Effector memory CD4-positive, alpha-beta T cell (primary cell): Measurements from ENCODE around the gene SLX9.

Source experiments
- DNase-seq, 3 donors: peaks; one replicate each; pipeline ENCODE4 v3.0.0-alpha.2; 2020
- H3K27ac ChIP-seq: 2 replicates; pipeline ENCODE4 v1.7.0; 2013; ENCODE audit warnings: mild to moderate bottlenecking, low read length, moderate library complexity; ENCODE audit not compliant: insufficient read depth, poor library complexity, severe bottlenecking
- H3K27me3 ChIP-seq: replicated peaks from 2 replicates; pipeline ENCODE4 v1.7.0; 2013; ENCODE audit warnings: mild to moderate bottlenecking, low read length; ENCODE audit not compliant: insufficient read depth, control insufficient read depth, poor library complexity, severe bottlenecking
- H3K36me3 ChIP-seq: 2 replicates; pipeline ENCODE4 v1.7.0; 2013; ENCODE audit warnings: mild to moderate bottlenecking, low read length, moderate library complexity; ENCODE audit not compliant: control insufficient read depth, insufficient read depth
- H3K4me1 ChIP-seq: 2 replicates; pipeline ENCODE4 v1.7.0; 2013; ENCODE audit warnings: low read length, mild to moderate bottlenecking; ENCODE audit not compliant: control insufficient read depth, insufficient read depth, poor library complexity, severe bottlenecking
- H3K4me3 ChIP-seq: 2 replicates; pipeline ENCODE4 v1.7.0; 2013; ENCODE audit warnings: low read length, low read depth, mild to moderate bottlenecking; ENCODE audit not compliant: insufficient read depth, poor library complexity, severe bottlenecking
- H3K9me3 ChIP-seq: 2 replicates; pipeline ENCODE4 v1.7.0; 2013; ENCODE audit warnings: mild to moderate bottlenecking, low read length, moderate library complexity; ENCODE audit not compliant: control insufficient read depth

The SLX9 gene

DNA sequence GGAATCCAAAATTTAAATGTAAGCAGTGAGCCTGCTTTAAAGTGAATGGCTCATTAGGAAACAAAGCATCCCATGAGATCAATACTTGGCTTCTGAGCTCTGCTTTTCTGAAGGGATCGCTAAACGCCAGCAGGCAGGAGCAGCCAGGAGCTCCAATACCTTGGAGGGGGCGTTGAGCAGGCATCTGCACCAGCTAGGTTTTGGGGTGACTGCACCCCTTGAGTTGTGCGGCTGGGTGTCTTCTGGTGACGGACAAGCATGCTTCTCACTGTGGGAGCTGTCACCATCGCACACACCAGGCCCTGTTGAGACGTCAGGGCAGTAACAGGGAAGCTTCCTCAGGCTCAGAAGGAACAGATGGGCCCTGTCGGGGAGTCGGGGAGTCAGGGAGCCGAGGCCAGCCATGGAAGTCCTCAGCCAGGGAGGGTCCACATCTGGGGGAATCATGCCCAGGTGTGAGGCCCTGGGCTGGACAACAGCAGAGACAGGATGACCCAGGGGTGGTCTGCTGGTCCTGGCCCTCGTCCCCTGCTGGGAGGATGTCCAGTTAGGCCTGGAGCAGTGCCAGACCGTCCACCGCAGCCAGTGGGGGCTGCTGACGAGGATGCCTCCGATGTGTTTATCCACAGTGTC, 76.7 kb downstream of the SLX9 start:
- H3K27me3 ChIP-seq: peaks cover 21% of the 10 kb centered on the region

DNA sequence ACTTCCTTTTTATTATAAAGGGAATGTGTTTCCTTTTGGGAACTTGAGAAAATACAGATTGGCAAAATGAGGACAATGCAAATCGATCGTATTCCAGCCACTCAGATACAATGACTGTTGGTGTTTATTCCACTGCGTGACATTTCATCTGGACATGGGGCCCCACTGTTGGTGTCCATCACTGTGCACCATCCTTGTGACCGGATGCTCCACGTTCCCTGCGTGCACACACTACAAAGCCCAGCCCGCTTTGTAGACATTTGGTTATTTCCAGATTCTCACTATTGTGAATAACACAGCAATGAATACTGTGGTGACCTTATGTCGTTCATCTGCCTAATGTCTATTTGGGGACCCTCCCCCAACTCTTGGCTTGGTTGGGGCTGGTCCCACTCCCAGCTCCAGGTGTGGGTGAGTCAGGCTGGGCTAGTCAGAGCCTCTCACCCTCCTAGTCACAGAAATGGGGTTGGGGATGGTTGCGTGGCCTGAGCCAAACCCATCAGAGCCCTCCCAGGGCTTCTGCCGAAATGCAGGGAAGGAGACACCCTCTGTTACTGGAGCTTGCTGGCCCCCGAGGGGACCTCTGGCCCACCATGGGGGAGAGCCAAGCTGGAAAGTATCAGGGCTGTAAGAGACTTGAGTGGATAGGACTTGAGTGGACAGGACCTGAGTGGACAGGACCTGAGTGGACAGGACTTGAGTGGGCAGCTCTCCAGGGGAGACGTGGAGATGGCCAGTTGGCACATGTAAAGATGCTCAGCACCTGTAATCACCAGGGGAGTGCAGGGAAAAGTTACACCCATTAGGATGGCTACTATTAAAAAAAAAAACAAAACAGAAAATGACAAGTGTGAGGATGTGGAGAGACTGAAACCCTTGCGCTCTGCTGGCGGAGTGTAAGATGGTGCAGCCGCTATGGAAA, 77.5 kb downstream of the SLX9 start:
- Histone ChIP-seq H3K27ac (no peak overlapping the region), H3K9me3 (no peaks in the 10 kb centered on the region), H3K36me3 (no peaks in the 10 kb centered on the region), H3K27me3 (peaks cover 21% of the 10 kb centered on the region), H3K4me1 (peaks cover 6% of the 10 kb centered on the region), H3K4me3 (no peak overlapping the region)
- no peak for DNase-seq

More for the DNA sequence above, 76.7 kb downstream of the SLX9 start:
- peaks cover 6% of the 10 kb centered on the region for H3K4me1 ChIP-seq
- no peaks in the 10 kb centered on the region for H3K9me3 ChIP-seq
- H3K4me3 ChIP-seq: no peak overlapping the region
- no peak for DNase-seq
- H3K36me3 ChIP-seq: no peaks in the 10 kb centered on the region
- no peak overlapping the region for H3K27ac ChIP-seq

DNA sequence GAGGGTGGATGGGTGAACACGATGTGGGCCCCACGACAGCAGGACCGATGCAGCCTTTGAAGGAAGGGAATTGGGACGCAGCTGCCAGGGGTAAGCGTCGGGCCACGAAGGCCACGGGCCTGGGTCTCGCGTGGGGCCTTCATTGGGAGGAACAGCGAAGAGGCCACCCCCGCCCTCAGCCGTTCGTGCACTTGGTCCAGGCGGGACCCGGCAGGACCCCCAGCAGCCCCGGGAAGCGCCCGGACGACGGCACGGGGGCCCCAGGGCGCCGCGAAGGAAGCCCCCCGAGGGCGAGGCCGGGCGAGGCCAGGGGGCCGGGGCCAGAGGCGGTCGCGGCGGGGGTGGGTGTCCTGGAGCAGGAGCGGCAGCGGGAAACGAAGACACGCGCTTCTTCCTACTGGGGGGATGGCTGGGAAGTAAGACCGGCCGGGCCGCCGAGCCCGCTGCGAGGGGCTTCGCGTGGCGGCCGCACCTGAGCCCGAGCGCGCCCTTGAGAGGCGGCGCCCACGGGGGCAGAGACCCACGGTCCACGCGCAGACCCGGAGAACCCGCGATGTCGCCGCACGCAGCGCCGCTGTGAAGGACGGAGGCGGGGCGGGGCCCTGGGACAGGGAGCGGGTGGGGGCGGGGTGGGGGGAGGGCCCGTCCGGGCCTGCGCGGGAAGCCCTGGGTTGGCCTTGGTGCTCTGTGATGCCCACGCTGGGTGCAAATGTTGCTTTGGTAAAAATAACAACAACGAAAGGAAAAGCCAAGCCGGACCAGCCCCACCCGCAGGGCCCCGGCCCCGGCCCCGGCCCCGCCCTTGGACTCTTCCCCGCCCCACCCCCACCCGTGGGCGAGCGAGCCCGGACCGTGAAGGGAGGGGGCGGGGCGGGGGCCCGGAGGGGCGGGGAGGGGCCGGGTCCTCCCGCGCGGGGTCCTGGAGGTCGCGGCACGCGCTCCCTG, 78.6 kb downstream of the SLX9 start:
- Histone ChIP-seq H3K4me3 (peak overlapping the region; percentile 32), H3K9me3 (no peaks in the 10 kb centered on the region), H3K4me1 (peaks cover 6% of the 10 kb centered on the region), H3K27ac (no peak overlapping the region), H3K27me3 (peaks cover 21% of the 10 kb centered on the region), H3K36me3 (no peaks in the 10 kb centered on the region)
- DNase-seq: no peak

DNA sequence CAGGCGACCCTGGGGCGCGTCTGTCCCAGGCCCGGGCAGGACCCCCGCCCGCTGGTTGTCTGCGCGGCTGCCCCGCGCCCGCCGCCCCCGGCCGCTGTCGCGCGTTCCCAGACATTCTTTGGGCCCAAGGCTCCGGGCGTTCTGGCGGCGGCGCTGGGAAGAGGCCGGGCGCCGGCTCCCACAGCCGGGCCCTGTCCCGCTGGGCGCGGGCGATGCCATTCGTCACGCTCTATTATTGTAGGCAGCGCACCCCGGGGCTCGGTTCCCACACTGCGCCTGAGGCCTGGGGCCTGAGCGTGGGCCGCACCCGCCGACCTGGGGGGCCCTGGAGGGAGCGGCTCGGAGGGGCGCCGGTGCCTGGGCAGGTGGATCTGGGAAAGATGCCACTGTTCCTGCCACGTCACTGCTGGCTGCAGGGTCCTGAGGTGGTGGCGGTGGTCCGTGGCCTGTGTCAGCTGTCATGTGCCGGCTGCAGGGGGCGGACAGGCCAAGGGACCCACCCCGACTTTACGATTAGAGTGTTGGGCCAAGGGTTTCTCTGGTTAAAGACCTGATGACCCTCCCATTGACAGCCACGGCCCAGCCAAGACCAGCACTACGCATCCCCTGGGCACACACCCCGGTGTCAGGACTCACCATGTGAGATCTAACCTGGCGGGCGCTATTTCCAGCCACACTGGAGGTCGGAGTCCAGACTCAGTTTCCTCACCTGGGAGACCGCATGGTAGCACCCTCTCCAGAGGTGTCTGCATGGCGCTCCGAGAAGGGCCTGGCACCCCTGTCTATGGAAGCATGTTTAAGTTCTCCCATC, 79.5 kb downstream of the SLX9 start:
- no peak overlapping the region for H3K27ac ChIP-seq
- no peaks in the 10 kb centered on the region for H3K9me3 ChIP-seq
- H3K27me3 ChIP-seq: peaks cover 19% of the 10 kb centered on the region
- no peaks in the 10 kb centered on the region for H3K36me3 ChIP-seq
- H3K4me3 ChIP-seq: no peak overlapping the region
- no peak for DNase-seq
- peaks cover 6% of the 10 kb centered on the region for H3K4me1 ChIP-seq

DNA sequence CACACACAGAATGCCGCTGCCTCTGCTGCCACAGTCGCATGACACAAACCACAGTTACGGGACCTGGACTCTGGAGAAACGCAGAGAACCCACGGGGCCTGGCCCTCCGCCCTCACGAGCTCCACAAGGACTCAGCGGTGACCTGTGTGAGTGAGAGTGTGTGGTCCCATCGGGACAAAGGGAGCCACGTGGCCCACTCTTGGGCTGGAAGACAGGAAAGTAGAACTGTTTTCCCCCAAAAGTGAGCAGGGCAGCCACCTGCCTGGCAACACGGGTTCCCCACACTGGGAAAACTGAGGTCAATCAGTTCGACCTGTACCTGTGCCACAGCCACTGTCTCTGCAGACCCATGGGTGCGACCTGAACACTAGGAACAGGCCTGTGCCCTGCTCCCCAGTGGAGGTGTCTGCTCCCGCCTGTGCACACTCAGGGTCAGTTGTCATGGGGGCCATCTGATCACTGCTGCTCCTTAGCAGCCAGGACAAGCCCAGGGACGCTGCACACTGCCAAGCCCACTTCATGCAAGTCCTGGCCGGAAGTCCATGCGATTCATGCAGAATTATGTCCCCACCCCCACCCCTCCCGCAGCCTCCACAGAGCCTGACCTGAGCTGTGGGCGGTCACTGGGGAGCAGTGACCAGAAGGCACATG, 80.2 kb downstream of the SLX9 start:
- Histone ChIP-seq H3K4me3 (no peak overlapping the region), H3K27ac (no peak overlapping the region), H3K27me3 (peaks cover 18% of the 10 kb centered on the region), H3K9me3 (no peaks in the 10 kb centered on the region), H3K4me1 (peaks cover 6% of the 10 kb centered on the region), H3K36me3 (no peaks in the 10 kb centered on the region)
- DNase-seq: no peak

DNA sequence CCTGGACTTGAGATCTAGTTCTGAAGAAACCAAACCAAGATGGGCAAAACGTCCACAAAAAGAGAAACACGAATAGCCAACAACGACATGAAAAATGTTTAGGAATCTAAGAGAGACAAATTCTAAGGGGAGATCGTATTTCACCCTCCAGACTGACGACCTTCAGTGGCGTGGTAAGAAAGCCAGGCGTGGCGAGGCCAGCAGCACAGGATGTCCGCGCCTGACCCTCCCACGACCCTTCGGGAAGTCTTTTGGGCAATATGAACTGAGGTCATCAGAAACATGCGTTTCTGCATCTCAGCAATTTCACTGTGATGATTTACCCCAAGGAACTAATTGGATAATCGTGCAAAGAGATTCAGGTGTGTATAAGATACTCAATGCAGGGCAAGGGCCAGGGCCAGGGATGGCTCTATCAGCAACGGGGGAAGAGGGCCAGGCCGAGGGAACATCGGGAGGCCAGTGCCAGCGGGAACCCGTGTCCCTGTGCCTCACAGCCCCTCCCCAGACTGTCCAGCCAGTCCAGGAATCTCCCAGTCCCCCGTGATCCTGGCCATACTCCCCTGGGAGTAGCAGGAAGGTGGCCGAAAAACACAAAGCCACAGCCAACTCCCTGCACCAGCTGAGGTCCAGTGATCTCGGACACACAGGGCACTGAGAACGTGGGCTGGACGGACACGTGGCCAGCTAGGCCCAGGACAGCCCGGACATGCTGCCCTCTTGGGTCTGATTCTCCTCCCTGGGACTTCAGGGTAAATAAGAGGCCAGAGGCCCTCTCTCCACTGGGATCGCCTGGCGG, 81.0 kb downstream of the SLX9 start:
- H3K4me1 ChIP-seq: peaks cover 6% of the 10 kb centered on the region
- peaks cover 18% of the 10 kb centered on the region for H3K27me3 ChIP-seq
- H3K36me3 ChIP-seq: no peaks in the 10 kb centered on the region
- H3K4me3 ChIP-seq: no peak overlapping the region
- no peak for DNase-seq
- H3K9me3 ChIP-seq: no peaks in the 10 kb centered on the region
- H3K27ac ChIP-seq: no peak overlapping the region

DNA sequence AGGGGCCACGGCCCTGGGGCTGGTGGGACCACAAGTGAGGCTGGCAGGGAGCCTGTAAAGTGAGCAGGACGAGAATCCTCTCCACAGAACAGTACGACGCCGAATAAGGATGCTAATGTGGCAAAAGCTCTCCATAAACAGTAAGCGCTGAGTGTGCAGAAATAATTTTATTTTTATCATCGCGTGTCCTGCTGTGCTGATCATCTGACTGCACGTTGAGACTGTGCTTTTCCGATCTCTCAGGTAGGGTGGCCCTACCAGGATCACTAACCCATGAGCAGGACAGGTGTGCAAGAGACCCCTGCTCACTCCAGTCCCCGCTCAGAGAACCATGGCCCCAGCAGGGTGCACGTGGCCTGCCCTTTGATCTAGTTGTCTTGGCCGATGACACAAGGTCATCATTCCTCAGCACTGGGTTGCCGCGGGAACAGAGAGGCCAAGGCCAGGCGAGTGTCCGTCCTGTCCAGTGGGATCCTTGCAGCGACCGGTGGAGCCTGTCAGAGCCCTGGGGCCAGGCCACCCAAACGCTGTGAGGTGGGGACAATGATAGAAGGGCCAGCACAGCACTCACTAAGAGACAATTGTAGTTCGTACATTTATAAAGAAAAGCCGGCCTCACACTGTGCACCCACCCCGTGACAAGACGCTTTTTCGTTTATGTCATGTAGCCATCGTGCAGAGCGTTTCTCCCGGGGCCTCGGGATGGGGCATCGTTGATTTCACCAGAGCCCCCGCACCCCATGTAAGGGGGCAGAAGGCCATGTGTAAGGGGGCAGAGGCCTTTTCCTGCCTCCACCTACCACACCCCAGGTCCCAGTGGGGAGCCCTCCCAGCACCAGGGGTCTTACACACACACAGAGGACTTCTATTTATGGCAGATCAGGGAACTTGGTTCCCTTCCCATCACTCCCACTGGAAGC, 81.9 kb downstream of the SLX9 start:
- Histone ChIP-seq H3K27ac (no peak overlapping the region), H3K9me3 (no peaks in the 10 kb centered on the region), H3K4me1 (peaks cover 6% of the 10 kb centered on the region), H3K36me3 (no peaks in the 10 kb centered on the region), H3K27me3 (peaks cover 18% of the 10 kb centered on the region), H3K4me3 (no peak overlapping the region)
- no peak for DNase-seq

DNA sequence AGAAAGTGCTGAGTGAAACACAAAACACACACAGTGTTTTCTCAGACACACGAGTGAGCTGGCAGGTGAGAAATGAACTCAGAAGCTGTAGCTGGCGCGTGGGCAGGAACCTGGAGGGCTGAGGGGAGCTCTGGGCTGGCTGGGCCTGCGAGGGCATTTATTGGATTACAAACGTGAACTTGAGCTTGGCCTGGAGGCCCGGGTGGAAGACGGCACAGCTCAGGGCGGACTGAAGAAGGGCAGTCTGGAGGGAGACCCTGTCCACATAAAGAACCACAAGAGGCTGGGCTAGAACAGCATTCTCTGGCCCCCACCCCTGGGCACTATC, 82.5 kb downstream of the SLX9 start:
- Histone ChIP-seq H3K27ac (no peak overlapping the region), H3K9me3 (no peaks in the 10 kb centered on the region), H3K36me3 (no peaks in the 10 kb centered on the region), H3K4me3 (no peak overlapping the region), H3K4me1 (peaks cover 6% of the 10 kb centered on the region), H3K27me3 (peaks cover 16% of the 10 kb centered on the region)
- DNase-seq: no peak
